ENCODE measurements around the gene RASSF4. TPM values are rescaled to one million over a fixed set of nuclear protein-coding genes. Genes with fewer than 3 reads are reported as not detected.

The RASSF4 gene
- total RNA-seq, 1 experiment from 2014 or later = 2.8 TPM

DNA sequence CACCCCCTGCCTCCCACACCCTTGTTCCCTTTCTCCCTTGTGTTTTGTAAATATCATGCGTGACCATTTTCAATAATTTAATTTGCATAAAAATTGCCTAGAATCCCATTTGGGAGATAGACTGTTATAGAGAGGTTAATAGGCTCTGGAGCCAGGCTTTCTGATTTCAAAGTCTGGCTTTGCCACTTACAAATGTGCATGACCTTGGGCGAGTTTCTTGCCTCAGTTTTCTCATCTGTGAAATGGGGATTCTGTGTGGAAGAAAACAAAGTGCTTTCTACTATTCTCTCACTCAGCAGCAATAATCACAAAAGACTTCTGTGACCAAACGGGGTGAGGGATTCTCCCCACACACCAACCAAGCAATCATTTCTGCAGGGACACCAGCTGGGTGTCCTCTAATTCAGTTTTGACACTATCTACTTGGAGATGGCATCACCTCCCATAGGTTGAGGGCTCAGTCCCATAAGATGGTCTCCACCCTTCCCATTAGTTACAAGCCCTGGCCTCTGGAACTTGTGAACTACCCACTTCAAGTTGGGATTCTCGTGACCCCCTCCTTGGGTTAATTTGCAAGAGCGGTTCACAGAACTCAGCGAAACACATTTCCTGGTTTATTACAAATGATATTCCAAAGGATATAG, 37.6 kb downstream of the RASSF4 start (continued):
- no peak for TF ChIP-seq YY1 (IDR thresholded peaks at IDR 0.05; ENCODE audit: extremely low read depth, insufficient replicate concordance, low read depth, low read length)
- no peak for TF ChIP-seq CEBPB (IDR thresholded peaks at IDR 0.05; ENCODE audit: low read depth)
- TF ChIP-seq POLR2A (IDR thresholded peaks at IDR 0.05; ENCODE audit: borderline replicate concordance, extremely low read depth, insufficient read depth, insufficient read length) = no peak
- no peak for TF ChIP-seq REST (IDR thresholded peaks at IDR 0.05; ENCODE audit: low read depth)
- TF ChIP-seq ELF1 (IDR thresholded peaks at IDR 0.05; ENCODE audit: borderline replicate concordance, low read depth) = no peak
- TF ChIP-seq, protein P1, sequence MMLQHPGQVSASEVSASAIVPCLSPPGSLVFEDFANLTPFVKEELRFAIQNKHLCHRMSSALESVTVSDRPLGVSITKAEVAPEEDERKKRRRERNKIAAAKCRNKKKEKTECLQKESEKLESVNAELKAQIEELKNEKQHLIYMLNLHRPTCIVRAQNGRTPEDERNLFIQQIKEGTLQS (IDR thresholded peaks at IDR 0.05) = no peak

DNA sequence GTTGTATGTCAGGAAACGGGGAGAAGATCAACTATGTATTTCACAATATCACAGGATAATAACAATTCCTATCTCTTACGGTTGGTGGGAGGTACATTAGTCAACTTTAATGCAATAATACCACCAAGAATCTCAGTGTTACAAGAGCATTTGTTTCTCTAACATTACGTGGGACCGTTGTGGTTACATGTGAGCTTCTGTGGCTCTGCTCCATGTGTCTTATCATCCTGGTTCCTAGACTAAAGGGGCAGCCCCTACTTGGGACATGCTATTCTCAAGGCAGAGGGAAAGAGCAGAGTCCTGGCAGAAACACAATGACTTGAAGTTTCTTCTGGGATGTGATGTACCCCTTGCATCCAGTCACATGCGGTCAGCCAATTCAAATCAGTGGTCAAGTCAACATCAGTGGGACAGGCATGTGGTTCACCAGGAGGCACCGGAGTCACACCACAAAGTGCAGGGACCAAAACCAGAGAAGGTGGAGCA, 38.6 kb downstream of the RASSF4 start:
- ATAC-seq (no peak), DNase-seq (ENCODE audit: low read depth, low spot score) (no peak)
- no peak for TF ChIP-seq REST (IDR thresholded peaks at IDR 0.05; ENCODE audit: low read depth)
- no peak for TF ChIP-seq CBX3 (IDR thresholded peaks at IDR 0.05; ENCODE audit: low read depth)
- no peak for TF ChIP-seq ZFX (IDR thresholded peaks at IDR 0.05)
- TF ChIP-seq SIN3A (IDR thresholded peaks at IDR 0.05; ENCODE audit: low read depth) = no peak
- TF ChIP-seq ELF1 (IDR thresholded peaks at IDR 0.05; ENCODE audit: borderline replicate concordance, low read depth) = no peak
- TF ChIP-seq EZH2 (IDR thresholded peaks at IDR 0.05) = no peak
- TF ChIP-seq TCF7L2 (IDR thresholded peaks at IDR 0.05; ENCODE audit: borderline replicate concordance, extremely low read depth, insufficient read depth, insufficient read length) = no peak
- TF ChIP-seq POLR2AphosphoS5 (IDR thresholded peaks at IDR 0.05; ENCODE audit: low read depth, low read length) = no peak
- no peak for TF ChIP-seq YY1 (IDR thresholded peaks at IDR 0.05; ENCODE audit: extremely low read depth, insufficient replicate concordance, low read depth, low read length)
- Histone ChIP-seq H2AFZ (ENCODE audit: low read depth, low read length, poor library complexity, severe bottlenecking) (no peak overlapping the region), H3K27me3 (ENCODE audit: insufficient read depth, low read length) (0 out of 2 replicates have a peak, but pooled peaks cover 5% of the 10 kb centered on the region), H3K4me1 (ENCODE audit: control insufficient read depth in 1 of 2, insufficient read depth in 2 of 2, low read length in 2 of 2) (peaks cover 0 to 7% of the 10 kb centered on the region in 2 experiments; a peak in 1 of 4 replicates), H3K9ac (ENCODE audit: low read length) (no peak overlapping the region), H3K9me2 (ENCODE audit: insufficient read depth) (no peaks in the 10 kb centered on the region), H3K27ac (ENCODE audit: low read depth, low read length) (no peak overlapping the region), H3K9me3 (ENCODE audit: control insufficient read depth in 1 of 2, insufficient read depth in 1 of 2, low read depth in 1 of 2, low read length in 2 of 2) (no peaks in the 10 kb centered on the region), H3K4me2 (ENCODE audit: low read length) (no peak overlapping the region), H3K79me2 (ENCODE audit: insufficient read depth, low read length) (peaks cover 20% of the 10 kb centered on the region), H3K4me3 (replicated peaks in 1 of 2; ENCODE audit: low read depth in 1 of 2, low read length in 2 of 2) (no peak overlapping the region), H3K36me3 (ENCODE audit: control insufficient read depth in 1 of 2, insufficient read depth in 2 of 2, low read length in 2 of 2) (no peaks in the 10 kb centered on the region), H4K20me1 (ENCODE audit: insufficient read depth) (no peaks in the 10 kb centered on the region)
- no TSS peak for BruUV-seq (replicated peaks)
- POLR2A ChIA-PET = no interaction called here
- RAD21 ChIA-PET (ENCODE audit: low non-redundant PET in 1 of 2, low total read pairs in 2 of 2, uncharacterized antibody in 2 of 2, unreplicated experiment in 2 of 2) = no interaction called here
- intact Hi-C loops (cut with micrococcal nuclease) = no loop called here
- CTCF ChIA-PET = interaction anchor here (1.5 kb wide), 1 partner anchor 65 kb away, joined by 3 read pairs; no protein-coding TSS in a partner anchor
